Endodermal cell (in vitro differentiated cells): Measurements from ENCODE around the gene ARHGEF12. TPM values are rescaled to one million over a fixed set of nuclear protein-coding genes. Genes with fewer than 3 reads are reported as not detected.

Experiments used
- DNase-seq: peaks from one replicate; pipeline ENCODE4 v3.0.0-alpha.2; 2017
- H3K27ac ChIP-seq: 2 replicates; pipeline ENCODE4 v1.5.1; 2013; ENCODE audit warnings: mild to moderate bottlenecking, low read depth, low read length, moderate library complexity
- H3K27me3 ChIP-seq: 2 replicates; pipeline ENCODE4 v1.6.1; 2013; ENCODE audit warnings: mild to moderate bottlenecking, low read length, moderate library complexity; ENCODE audit not compliant: insufficient read depth, control insufficient read depth, poor library complexity, severe bottlenecking
- H3K36me3 ChIP-seq: 2 replicates; pipeline ENCODE4 v1.7.0; 2013; ENCODE audit warnings: mild to moderate bottlenecking, low read length, moderate library complexity; ENCODE audit not compliant: control insufficient read depth, insufficient read depth
- H3K4me1 ChIP-seq: one replicate; pipeline ENCODE4 v1.7.0; 2013; ENCODE audit warnings: low read length; ENCODE audit not compliant: control insufficient read depth, insufficient read depth
- H3K4me3 ChIP-seq: 2 replicates; pipeline ENCODE4 v1.5.1; 2013; ENCODE audit warnings: mild to moderate bottlenecking, low read length, moderate library complexity
- H3K9ac ChIP-seq: 2 replicates; pipeline ENCODE4 v1.6.1; 2013; ENCODE audit warnings: mild to moderate bottlenecking, low read length, moderate library complexity; ENCODE audit not compliant: poor library complexity, severe bottlenecking; ENCODE audit errors: extremely low read depth
- H3K9me3 ChIP-seq: 2 replicates; pipeline ENCODE4 v1.6.1; 2013; ENCODE audit warnings: mild to moderate bottlenecking, low read length, moderate library complexity; ENCODE audit not compliant: control insufficient read depth
- H3K27ac Mint-ChIP-seq: 2 replicates; pipeline ENCODE4 v1.8.0; 2020; ENCODE audit warnings: mixed read lengths
- H3K27me3 Mint-ChIP-seq: 2 replicates; pipeline ENCODE4 v1.8.0; 2021; ENCODE audit warnings: mild to moderate bottlenecking, mixed read lengths; ENCODE audit not compliant: insufficient read depth
- H3K36me3 Mint-ChIP-seq: 2 replicates; pipeline ENCODE4 v1.8.0; 2020; ENCODE audit warnings: low read depth, mixed read lengths
- H3K4me1 Mint-ChIP-seq: 2 replicates; pipeline ENCODE4 v1.8.0; 2020; ENCODE audit warnings: mixed read lengths
- H3K4me3 Mint-ChIP-seq: 2 replicates; pipeline ENCODE4 v1.8.0; 2020; ENCODE audit warnings: mild to moderate bottlenecking, moderate library complexity, mixed read lengths
- H3K9me3 Mint-ChIP-seq: 2 replicates; pipeline ENCODE4 v1.8.0; 2020; ENCODE audit warnings: mild to moderate bottlenecking, mixed read lengths
- WGBS, 2 experiments: methylation state at CpG; one replicate each; pipeline versions ENCODE4 v1.1.5 to v1.1.7; 2013; ENCODE audit warnings: missing lambda C conversion rate in 2 of 2, mixed read lengths in 1 of 2; ENCODE audit not compliant: insufficient coverage in 1 of 2, insufficient read length in 1 of 2; 5-methylcytosine and 5-hydroxymethylcytosine counted together
- total RNA-seq, 2 donors: library from RNA; stranded (reverse); fragmentation: NEBNext Ultra II Directional in 1 of 2; extraction: Animal tissue kit (Norgen Biotek cat#: 25700) in 1 of 2; gene quantifications; 2 replicates in 1 of 2; 3 replicates in 1 of 2; pipeline ENCODE4 v1.2.1, GENCODE V29; 2021
- TF ChIP-seq, protein P1 (sequence below): fragments of 200-600 bp; sonication (generic); conservative IDR thresholded peaks from 2 replicates; pipeline ENCODE4 v1.5.0; 2021; ENCODE audit warnings: antibody characterized with exemption, mild to moderate bottlenecking

The ARHGEF12 gene
- total RNA-seq, 2 donors from 2014 or later, result 35.3 to 38.7 TPM

DNA sequence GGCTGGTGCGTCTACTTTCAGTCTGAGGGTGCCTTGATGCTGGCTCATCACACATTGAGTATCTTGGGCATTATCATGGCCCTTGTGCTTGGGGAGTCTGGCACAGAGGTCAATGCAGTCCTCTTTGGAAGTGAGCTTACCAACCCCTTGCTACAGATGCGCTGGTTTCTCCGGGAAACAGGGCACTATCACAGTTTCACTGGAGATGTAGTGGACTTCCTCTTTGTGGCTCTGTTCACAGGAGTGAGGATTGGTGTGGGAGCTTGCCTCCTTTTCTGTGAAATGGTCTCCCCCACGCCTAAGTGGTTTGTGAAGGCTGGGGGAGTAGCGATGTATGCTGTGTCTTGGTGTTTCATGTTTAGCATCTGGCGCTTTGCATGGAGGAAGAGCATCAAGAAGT, 6.2 kb upstream of the ARHGEF12 start:
- H3K27ac ChIP-seq, result no peak overlapping the region
- H3K27ac Mint-ChIP-seq, result no peak overlapping the region
- WGBS, 2 experiments, result 90 to 96% methylated on average over 3 to 6 of the region's 6 CpGs

DNA sequence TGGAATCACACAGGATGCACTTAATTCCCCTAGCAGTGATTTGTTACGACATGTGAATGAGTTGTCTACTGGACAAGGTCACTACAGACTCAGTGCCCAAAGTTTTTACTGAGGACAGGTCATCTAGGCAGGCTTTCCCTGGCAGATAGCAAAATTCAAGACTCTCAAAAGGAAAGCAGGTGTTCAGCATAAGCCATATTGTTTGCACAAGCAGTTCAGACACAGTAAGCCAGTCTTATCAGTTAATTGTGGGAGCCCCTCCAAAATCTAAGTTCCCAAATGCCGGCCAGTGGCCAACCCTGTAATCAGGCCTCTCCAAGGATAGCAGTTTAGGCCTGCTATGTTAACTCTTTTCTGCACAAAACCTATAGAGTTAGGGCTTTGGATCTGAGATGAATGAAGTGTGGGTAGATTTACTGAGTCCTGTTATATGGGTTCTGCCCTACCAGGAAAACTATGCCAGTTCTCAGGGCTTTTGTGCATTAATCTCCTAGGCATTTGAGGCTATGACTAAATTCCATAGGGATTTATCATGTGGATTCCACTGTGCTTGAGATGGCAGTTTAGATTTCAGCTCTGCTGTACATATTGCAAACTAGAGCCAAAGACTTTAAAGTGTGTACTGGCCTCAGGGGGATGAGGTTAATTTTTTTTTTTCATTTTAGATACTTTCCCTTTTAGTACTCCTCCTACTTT, 4.8 kb upstream of the ARHGEF12 start:
- Histone ChIP-seq H3K27ac (no peak overlapping the region), H3K4me3 (no peak overlapping the region), H3K4me1 (peaks cover 6% of the 10 kb centered on the region), H3K36me3 (peaks cover 29% of the 10 kb centered on the region), H3K9ac (no peak overlapping the region), H3K27me3 (no peaks in the 10 kb centered on the region), H3K9me3 (no peaks in the 10 kb centered on the region)
- peaks cover 21% of the 10 kb centered on the region for H3K36me3 Mint-ChIP-seq
- no peak for DNase-seq
- no peaks in the 10 kb centered on the region for H3K9me3 Mint-ChIP-seq
- no peak overlapping the region for H3K4me3 Mint-ChIP-seq
- no peaks in the 10 kb centered on the region for H3K27me3 Mint-ChIP-seq
- H3K4me1 Mint-ChIP-seq, result peaks cover 6% of the 10 kb centered on the region
- TF ChIP-seq, protein P1, sequence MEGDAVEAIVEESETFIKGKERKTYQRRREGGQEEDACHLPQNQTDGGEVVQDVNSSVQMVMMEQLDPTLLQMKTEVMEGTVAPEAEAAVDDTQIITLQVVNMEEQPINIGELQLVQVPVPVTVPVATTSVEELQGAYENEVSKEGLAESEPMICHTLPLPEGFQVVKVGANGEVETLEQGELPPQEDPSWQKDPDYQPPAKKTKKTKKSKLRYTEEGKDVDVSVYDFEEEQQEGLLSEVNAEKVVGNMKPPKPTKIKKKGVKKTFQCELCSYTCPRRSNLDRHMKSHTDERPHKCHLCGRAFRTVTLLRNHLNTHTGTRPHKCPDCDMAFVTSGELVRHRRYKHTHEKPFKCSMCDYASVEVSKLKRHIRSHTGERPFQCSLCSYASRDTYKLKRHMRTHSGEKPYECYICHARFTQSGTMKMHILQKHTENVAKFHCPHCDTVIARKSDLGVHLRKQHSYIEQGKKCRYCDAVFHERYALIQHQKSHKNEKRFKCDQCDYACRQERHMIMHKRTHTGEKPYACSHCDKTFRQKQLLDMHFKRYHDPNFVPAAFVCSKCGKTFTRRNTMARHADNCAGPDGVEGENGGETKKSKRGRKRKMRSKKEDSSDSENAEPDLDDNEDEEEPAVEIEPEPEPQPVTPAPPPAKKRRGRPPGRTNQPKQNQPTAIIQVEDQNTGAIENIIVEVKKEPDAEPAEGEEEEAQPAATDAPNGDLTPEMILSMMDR, result no peak
- H3K27ac Mint-ChIP-seq, result no peak overlapping the region
- 96 to 100% methylated on average over 2 of the region's 2 CpGs for WGBS, 2 experiments

More for the DNA sequence above, 6.2 kb upstream of the ARHGEF12 start:
- Histone ChIP-seq H3K36me3 (peaks cover 29% of the 10 kb centered on the region), H3K9ac (no peak overlapping the region), H3K4me3 (no peak overlapping the region), H3K9me3 (no peaks in the 10 kb centered on the region), H3K27me3 (no peaks in the 10 kb centered on the region), H3K4me1 (peaks cover 12% of the 10 kb centered on the region)
- TF ChIP-seq, protein P1, result no peak
- H3K27me3 Mint-ChIP-seq, result no peaks in the 10 kb centered on the region
- no peak for DNase-seq
- peaks cover 12% of the 10 kb centered on the region for H3K4me1 Mint-ChIP-seq
- no peaks in the 10 kb centered on the region for H3K9me3 Mint-ChIP-seq
- H3K36me3 Mint-ChIP-seq, result peaks cover 21% of the 10 kb centered on the region
- no peak overlapping the region for H3K4me3 Mint-ChIP-seq

DNA sequence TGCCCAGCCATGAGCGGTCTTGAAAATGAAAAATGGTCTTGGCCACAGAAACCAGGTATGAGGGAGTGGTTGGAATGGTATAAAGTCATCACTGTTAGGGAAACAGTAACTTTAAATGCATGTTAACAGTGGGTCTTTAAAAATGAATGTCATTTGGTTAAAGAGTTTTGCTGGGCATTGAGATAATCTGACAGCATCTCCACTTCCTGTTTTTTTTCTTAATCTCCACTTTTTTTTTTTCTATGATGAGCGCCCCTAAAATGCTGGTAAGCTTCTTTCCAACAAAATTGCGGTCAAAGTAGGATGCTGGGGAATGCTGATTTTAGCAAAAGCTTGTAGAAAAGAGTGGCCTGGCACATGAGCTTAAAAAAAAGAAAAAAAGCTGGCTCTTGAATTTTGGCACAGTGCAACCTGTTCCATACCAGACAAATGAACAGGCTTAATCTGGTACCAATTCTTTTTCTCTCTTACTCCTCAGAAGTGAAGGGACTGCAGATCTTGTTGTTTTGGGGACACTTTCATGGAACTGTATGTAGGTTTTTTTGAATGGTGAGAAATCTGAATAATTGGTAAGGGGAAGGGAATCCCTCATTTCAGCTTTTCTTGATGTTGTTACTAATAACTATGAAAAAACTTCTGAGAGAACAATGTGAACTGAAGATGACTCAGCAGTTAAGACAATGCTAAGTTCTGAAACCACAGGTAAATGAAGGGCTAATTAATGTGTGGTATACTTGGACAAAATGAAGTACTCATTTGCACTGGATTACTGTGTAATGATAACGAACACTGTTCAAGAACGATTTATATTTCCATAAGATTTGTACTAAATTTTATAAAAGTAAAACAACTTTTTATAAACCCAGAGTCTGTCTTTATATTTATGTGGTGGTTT, 3.1 kb upstream of the ARHGEF12 start:
- WGBS, 2 experiments, result 95 to 100% methylated on average over 3 of the region's 5 CpGs
- DNase-seq, result no peak
- Mint-ChIP-seq H3K4me1 (peaks cover 16% of the 10 kb centered on the region), H3K27me3 (no peaks in the 10 kb centered on the region), H3K4me3 (no peak overlapping the region), H3K36me3 (peaks cover 15% of the 10 kb centered on the region), H3K9me3 (no peaks in the 10 kb centered on the region), H3K27ac (no peak overlapping the region)
- Histone ChIP-seq H3K9ac (no peak overlapping the region), H3K9me3 (no peaks in the 10 kb centered on the region), H3K27me3 (no peaks in the 10 kb centered on the region), H3K36me3 (peaks cover 29% of the 10 kb centered on the region), H3K4me3 (no peak overlapping the region), H3K27ac (no peak overlapping the region), H3K4me1 (peaks cover 5% of the 10 kb centered on the region)
- TF ChIP-seq, protein P1, result no peak
